Measurements from ENCODE around the gene ZBTB48. TPM values are rescaled to one million over a fixed set of nuclear protein-coding genes. Genes with fewer than 3 reads are reported as not detected.

ZBTB48 gene
- total RNA-seq, 4 donors from 2014 or later, result 9.3 to 14.5 (median 11.3) TPM

GRCh38 chr1:6601923-6602668, 22.3 kb downstream of the ZBTB48 start:
- peak overlapping the region; percentile 74 to 92 (median 90) for H3K4me3 ChIP-seq
- H3K27ac ChIP-seq, result peak overlapping the region; percentile 98 to 100 (median 100)
- TF ChIP-seq CTCF (IDR thresholded peaks at IDR 0.05 in 4 of 5, conservative IDR thresholded peaks at IDR 0.05 in 1 of 5), result no peak
- no peak for TF ChIP-seq POLR2A (IDR thresholded peaks at IDR 0.05)
- peak in 1 of 2 donors; percentile 2 for ATAC-seq
- H3K9me3 ChIP-seq, result no peaks in the 10 kb centered on the region
- H3K27me3 ChIP-seq, result no peaks in the 10 kb centered on the region
- intact Hi-C loops (cut with DNase I; ENCODE audit: low total_unique reads), result loop anchor here (2.0 to 5.0 kb wide), 2 partner anchors 21 to 180 kb away; no protein-coding TSS in a partner anchor
- H3K4me1 ChIP-seq, result peaks cover 49 to 57% of the 10 kb centered on the region in 2 donors
- H3K36me3 ChIP-seq, result peaks cover 0 to 18% of the 10 kb centered on the region in 2 donors
- in situ Hi-C loops (cut with MboI; ENCODE audit: low sequenced_read_pairs in 4 of 4), result no loop called here
- peak in 1 of 2 donors; percentile 66 for DNase-seq

GRCh38 chr1:6602669-6603237, 23.0 kb downstream of the ZBTB48 start, which contains the start of gene KLHL21:
Gene KLHL21 (minus strand): TSS chr1:6602869. CDS start chr1:6602817, 52 bp downstream.
- Histone ChIP-seq H3K4me1 (peaks cover 42 to 50% of the 10 kb centered on the region in 2 donors), H3K4me3 (peak within 1 kb of the TSS; percentile 76 to 92 (median 90)), H3K36me3 (peaks cover 0 to 14% of the 10 kb centered on the region in 2 donors), H3K27ac (peak within 1 kb of the TSS; percentile 98 to 100 (median 100)), H3K9me3 (no peaks in the 10 kb centered on the region), H3K27me3 (no peaks in the 10 kb centered on the region)
- intact Hi-C loops (cut with DNase I; ENCODE audit: low total_unique reads), result loop anchor here (1.0 to 5.0 kb wide), 2 partner anchors 11 to 180 kb away; partner anchors contain the start of gene PHF13
- ATAC-seq (peak; percentile 32 to 38), DNase-seq (peak; percentile 89 to 93)
- in situ Hi-C loops (cut with MboI; ENCODE audit: low sequenced_read_pairs in 4 of 4), result no loop called here
- no peak for TF ChIP-seq CTCF (IDR thresholded peaks at IDR 0.05 in 4 of 5, conservative IDR thresholded peaks at IDR 0.05 in 1 of 5)
- TF ChIP-seq POLR2A (IDR thresholded peaks at IDR 0.05), result peak; percentile 94 to 98

- H3K4me1 ChIP-seq, result peaks cover 36 to 44% of the 10 kb centered on the region in 2 donors
- H3K4me3 ChIP-seq, result peak overlapping the region; percentile 76 to 92 (median 88)
- no peaks in the 10 kb centered on the region for H3K9me3 ChIP-seq
- DNase-seq, result peak; percentile 68 to 84
- no peak for TF ChIP-seq POLR2A (IDR thresholded peaks at IDR 0.05)
- TF ChIP-seq CTCF (IDR thresholded peaks at IDR 0.05 in 4 of 5, conservative IDR thresholded peaks at IDR 0.05 in 1 of 5), result no peak
- in situ Hi-C loops (cut with MboI; ENCODE audit: low sequenced_read_pairs in 4 of 4), result no loop called here
- H3K27ac ChIP-seq, result peak overlapping the region; percentile 98 to 100 (median 100)
- peak; percentile 34 to 40 for ATAC-seq
- intact Hi-C loops (cut with DNase I; ENCODE audit: low total_unique reads), result loop anchor here (1.0 to 5.0 kb wide), 2 partner anchors 10 to 179 kb away; partner anchors contain the start of gene PHF13
- H3K36me3 ChIP-seq, result peaks cover 0 to 7% of the 10 kb centered on the region in 2 donors
- H3K27me3 ChIP-seq, result no peaks in the 10 kb centered on the region
These were observed 23.6 kb downstream of the ZBTB48 start for GRCh38 chr1:6603238-6603914.

- Histone ChIP-seq H3K9me3 (no peaks in the 10 kb centered on the region), H3K27ac (peak overlapping the region; percentile 98 to 100 (median 100)), H3K4me1 (peaks cover 34 to 43% of the 10 kb centered on the region in 2 donors), H3K36me3 (peaks cover 0 to under 1% of the 10 kb centered on the region in 2 donors), H3K4me3 (peak overlapping the region; percentile 76 to 92 (median 88)), H3K27me3 (no peaks in the 10 kb centered on the region)
- intact Hi-C loops (cut with DNase I; ENCODE audit: low total_unique reads), result loop anchor here (1.0 to 5.0 kb wide), 2 partner anchors 9 to 178 kb away; partner anchors contain the start of gene PHF13
- ATAC-seq (peak; percentile 2 to 9), DNase-seq (peak; percentile 58 to 84)
- in situ Hi-C loops (cut with MboI; ENCODE audit: low sequenced_read_pairs in 4 of 4), result no loop called here
- TF ChIP-seq POLR2A (IDR thresholded peaks at IDR 0.05) (no peak), CTCF (IDR thresholded peaks at IDR 0.05 in 4 of 5, conservative IDR thresholded peaks at IDR 0.05 in 1 of 5) (peak in 3 of 5 experiments; percentile 27 to 48 (median 29))
These were observed 24.2 kb downstream of the ZBTB48 start for GRCh38 chr1:6603915-6604558.
